Measurements from ENCODE around the gene NOP58. TPM values are rescaled to one million over a fixed set of nuclear protein-coding genes. Genes with fewer than 3 reads are reported as not detected.

The NOP58 gene, protein sequence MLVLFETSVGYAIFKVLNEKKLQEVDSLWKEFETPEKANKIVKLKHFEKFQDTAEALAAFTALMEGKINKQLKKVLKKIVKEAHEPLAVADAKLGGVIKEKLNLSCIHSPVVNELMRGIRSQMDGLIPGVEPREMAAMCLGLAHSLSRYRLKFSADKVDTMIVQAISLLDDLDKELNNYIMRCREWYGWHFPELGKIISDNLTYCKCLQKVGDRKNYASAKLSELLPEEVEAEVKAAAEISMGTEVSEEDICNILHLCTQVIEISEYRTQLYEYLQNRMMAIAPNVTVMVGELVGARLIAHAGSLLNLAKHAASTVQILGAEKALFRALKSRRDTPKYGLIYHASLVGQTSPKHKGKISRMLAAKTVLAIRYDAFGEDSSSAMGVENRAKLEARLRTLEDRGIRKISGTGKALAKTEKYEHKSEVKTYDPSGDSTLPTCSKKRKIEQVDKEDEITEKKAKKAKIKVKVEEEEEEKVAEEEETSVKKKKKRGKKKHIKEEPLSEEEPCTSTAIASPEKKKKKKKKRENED
- 38.2 and 48.5 TPM in 2 replicates for total RNA-seq (2021)
- percentile 95 among the genes with signal in this experiment for Bru-seq, nascent RNA
- percentile 90 among the genes with signal in this experiment for BruChase-seq, experiment 1, labeled RNA remaining after a 2-hour chase
- percentile 91 among the genes with signal in this experiment for BruChase-seq, experiment 2, labeled RNA remaining after a 6-hour chase
- long read RNA-seq, transcript NOP58-201 (15 exons, 2,046 nt) = major isoform, 65 of 88 reads
- long read RNA-seq, partial matches to known transcripts = 13 of 88 reads
- long read RNA-seq, other reads (novel, unspliced or antisense) = 10 of 88 reads

DNA sequence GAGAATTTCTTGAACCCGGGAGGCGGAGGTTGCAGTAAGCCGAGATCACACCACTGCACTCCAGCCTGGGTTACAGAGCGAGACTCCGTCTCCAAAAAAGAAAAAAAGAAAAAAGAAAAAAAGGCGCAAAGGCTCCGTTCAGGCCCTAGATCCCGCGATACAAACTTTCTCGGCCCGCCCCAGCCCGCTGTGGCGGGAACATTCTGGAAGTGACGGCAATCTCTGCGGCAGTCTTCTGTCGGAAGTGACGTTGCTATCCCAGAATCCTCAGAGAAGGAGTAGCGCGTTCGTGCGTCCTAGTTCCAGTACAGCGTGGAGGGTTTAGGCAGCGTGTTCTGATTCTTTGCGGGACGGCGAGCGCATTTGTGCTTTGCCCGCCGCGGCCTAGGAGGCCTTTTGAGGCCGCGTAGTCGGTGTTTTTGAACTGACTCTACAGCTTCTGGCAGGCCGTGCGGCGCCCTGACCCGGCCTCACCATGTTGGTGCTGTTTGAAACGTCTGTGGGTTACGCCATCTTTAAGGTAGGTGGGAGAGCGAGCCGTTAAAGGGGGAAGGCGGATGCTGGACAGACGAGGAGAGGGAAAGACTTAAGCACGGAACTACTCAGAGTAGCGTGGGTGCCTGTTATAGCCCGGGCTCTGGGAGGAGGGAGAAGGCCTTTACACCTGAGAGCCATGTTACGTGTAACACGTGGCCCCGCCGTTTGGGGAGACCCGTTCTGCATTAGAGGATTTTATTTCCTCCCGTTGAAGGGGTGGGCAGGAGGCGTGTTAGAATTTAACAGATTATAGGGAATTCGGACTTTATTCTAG lies at the start of gene NOP58:
NOP58 (plus strand) TSS at position 297 of the 811 bp plus-strand sequence; CDS start at position 476, 179 bp downstream.
- no peak for TF ChIP-seq EZH2 (IDR thresholded peaks at IDR 0.05; ENCODE audit: low read depth)
- TF ChIP-seq, protein P1, sequence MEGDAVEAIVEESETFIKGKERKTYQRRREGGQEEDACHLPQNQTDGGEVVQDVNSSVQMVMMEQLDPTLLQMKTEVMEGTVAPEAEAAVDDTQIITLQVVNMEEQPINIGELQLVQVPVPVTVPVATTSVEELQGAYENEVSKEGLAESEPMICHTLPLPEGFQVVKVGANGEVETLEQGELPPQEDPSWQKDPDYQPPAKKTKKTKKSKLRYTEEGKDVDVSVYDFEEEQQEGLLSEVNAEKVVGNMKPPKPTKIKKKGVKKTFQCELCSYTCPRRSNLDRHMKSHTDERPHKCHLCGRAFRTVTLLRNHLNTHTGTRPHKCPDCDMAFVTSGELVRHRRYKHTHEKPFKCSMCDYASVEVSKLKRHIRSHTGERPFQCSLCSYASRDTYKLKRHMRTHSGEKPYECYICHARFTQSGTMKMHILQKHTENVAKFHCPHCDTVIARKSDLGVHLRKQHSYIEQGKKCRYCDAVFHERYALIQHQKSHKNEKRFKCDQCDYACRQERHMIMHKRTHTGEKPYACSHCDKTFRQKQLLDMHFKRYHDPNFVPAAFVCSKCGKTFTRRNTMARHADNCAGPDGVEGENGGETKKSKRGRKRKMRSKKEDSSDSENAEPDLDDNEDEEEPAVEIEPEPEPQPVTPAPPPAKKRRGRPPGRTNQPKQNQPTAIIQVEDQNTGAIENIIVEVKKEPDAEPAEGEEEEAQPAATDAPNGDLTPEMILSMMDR (conservative IDR thresholded peaks at IDR 0.05) = no peak
- peak; percentile 82 to 86 for DNase-seq
- Histone ChIP-seq H4K20me1 (ENCODE audit: insufficient read depth) (peaks cover 44% of the 10 kb centered on the region), H3K27me3 (ENCODE audit: insufficient read depth, low read depth) (no peaks in the 10 kb centered on the region), H3K27ac (peak within 1 kb of the TSS; percentile 95), H2AFZ (peak within 1 kb of the TSS; percentile 99), H3F3A (ENCODE audit: insufficient read depth, low read depth) (peaks cover 12% of the 10 kb centered on the region), H3K9me3 (ENCODE audit: insufficient read depth, low read depth) (no peaks in the 10 kb centered on the region), H3K4me2 (peak within 1 kb of the TSS; percentile 83), H3K36me3 (ENCODE audit: low read depth) (no peaks in the 10 kb centered on the region), H3K79me2 (ENCODE audit: low read depth) (peaks cover 58% of the 10 kb centered on the region), H3K4me3 (peak within 1 kb of the TSS; percentile 96), H3K4me1 (replicated peaks; ENCODE audit: insufficient read depth) (0 out of 2 replicates have a peak, but pooled peaks cover 17% of the 10 kb centered on the region), H3K9me2 (ENCODE audit: insufficient read depth) (no peaks in the 10 kb centered on the region)
- intact Hi-C loops (cut with micrococcal nuclease; ENCODE audit: unreplicated experiment) = loop anchor here (2.0 kb wide), 1 partner anchor 17 kb away; no protein-coding TSS in a partner anchor
- CTCF ChIA-PET = interaction anchor here (0.5 kb wide), 1 partner anchor 416 kb away, joined by 4 read pairs; no protein-coding TSS in a partner anchor
- POLR2A ChIA-PET (ENCODE audit: unreplicated experiment) = interaction anchor here (0.6 kb wide), 1 partner anchor 80 kb away, joined by 7 read pairs; no protein-coding TSS in a partner anchor
- no TSS peak for BruUV-seq (replicated peaks)

DNA sequence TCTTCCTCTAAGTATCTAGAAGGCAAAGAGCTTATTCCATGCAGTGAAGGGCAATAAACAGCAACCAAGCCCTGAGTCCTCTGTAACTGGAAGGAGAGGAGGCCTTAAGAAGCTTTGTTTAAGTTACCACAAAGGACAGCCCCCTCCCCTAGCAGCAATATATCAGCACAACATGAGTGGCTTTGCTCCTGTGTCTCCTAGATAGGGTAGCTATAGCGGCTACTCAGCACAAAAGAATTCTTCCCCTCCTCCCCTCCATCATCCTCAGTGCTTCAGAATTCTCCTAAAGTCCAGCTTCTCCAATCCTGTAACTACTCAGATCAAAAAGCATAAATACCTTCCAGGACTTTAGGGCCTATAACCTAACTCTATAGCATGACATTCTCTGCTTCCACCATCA lies 43.7 kb upstream of the NOP58 start:
- Histone ChIP-seq H3F3A (ENCODE audit: insufficient read depth, low read depth) (no peaks in the 10 kb centered on the region), H3K4me1 (replicated peaks; ENCODE audit: insufficient read depth) (no peaks in the 10 kb centered on the region), H3K27ac (no peak overlapping the region), H3K9me3 (ENCODE audit: insufficient read depth, low read depth) (no peaks in the 10 kb centered on the region), H3K27me3 (ENCODE audit: insufficient read depth, low read depth) (no peaks in the 10 kb centered on the region), H2AFZ (no peak overlapping the region), H3K4me3 (no peak overlapping the region), H4K20me1 (ENCODE audit: insufficient read depth) (peaks cover 35% of the 10 kb centered on the region), H3K36me3 (ENCODE audit: low read depth) (no peaks in the 10 kb centered on the region), H3K79me2 (ENCODE audit: low read depth) (peaks cover 52% of the 10 kb centered on the region), H3K4me2 (no peak overlapping the region), H3K9me2 (ENCODE audit: insufficient read depth) (no peaks in the 10 kb centered on the region)
- ChIA-PET POLR2A (ENCODE audit: unreplicated experiment) (no interaction called here), CTCF (no interaction called here)
- BruUV-seq (replicated peaks) = no TSS peak
- TF ChIP-seq EZH2 (IDR thresholded peaks at IDR 0.05; ENCODE audit: low read depth) = no peak
- TF ChIP-seq, protein P1 (conservative IDR thresholded peaks at IDR 0.05) = no peak
- DNase-seq = no peak
- intact Hi-C loops (cut with micrococcal nuclease; ENCODE audit: unreplicated experiment) = no loop called here

All from PC-9 (cell line).